HUES48 (cell line): ENCODE measurements around the gene PCDHB5.
"Not testable (repeated sequence)": the region's sequence is repeated elsewhere in the genome, so short reads cannot be mapped to it uniquely, and the experiment has no call there.

Experiments used
- H3K27ac ChIP-seq: one replicate; pipeline ENCODE4 v1.7.0; 2013; ENCODE audit warnings: low read depth, low read length, inconsistent platforms
- H3K27me3 ChIP-seq: 2 replicates; pipeline ENCODE4 v1.6.1; 2013; ENCODE audit warnings: mild to moderate bottlenecking, low read length; ENCODE audit not compliant: control insufficient read depth, insufficient read depth
- H3K36me3 ChIP-seq: 2 replicates; pipeline ENCODE4 v1.6.1; 2013; ENCODE audit warnings: low read length; ENCODE audit not compliant: control insufficient read depth, insufficient read depth
- H3K4me1 ChIP-seq: 2 replicates; pipeline ENCODE4 v1.6.1; 2013; ENCODE audit warnings: mild to moderate bottlenecking, low read length; ENCODE audit not compliant: control insufficient read depth, insufficient read depth
- H3K4me3 ChIP-seq: 2 replicates; pipeline ENCODE4 v1.5.1; 2013; ENCODE audit warnings: mild to moderate bottlenecking, low read depth, low read length
- H3K9ac ChIP-seq: 2 replicates; pipeline ENCODE4 v1.6.1; 2013; ENCODE audit warnings: mild to moderate bottlenecking, low read depth, low read length, moderate library complexity
- H3K9me3 ChIP-seq: 2 replicates; pipeline ENCODE4 v1.6.1; 2013; ENCODE audit warnings: low read length; ENCODE audit not compliant: control insufficient read depth, insufficient read depth

PCDHB5 gene

DNA sequence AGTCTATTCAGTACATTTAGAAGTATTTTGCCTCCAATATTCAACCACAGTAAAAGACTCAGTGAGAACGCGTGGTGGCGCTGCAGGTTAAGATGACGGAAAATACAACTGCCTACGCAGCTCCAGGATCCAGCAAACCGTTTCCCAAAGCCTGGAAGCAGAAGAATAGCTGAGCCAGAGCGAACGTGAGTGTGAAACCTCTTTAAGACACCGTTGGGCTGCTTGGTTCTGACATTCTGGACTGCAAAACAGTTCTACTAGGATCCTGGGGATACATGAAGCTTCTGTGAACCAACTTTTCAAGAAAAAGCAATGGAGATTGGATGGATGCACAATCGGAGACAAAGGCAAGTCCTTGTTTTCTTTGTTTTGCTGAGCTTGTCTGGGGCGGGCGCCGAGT, 47.2 kb downstream of the PCDHB5 start, which contains the start of gene PCDHB16:
Gene PCDHB16, plus strand, starts transcription at position 140 of the 400 bp plus-strand sequence. Its CDS starts 173 bp downstream, at position 313.
- Histone ChIP-seq H3K36me3 (no peaks in the 10 kb centered on the region), H3K9ac (no peak within 1 kb of the TSS), H3K4me3 (peak within 1 kb of the TSS; percentile 42; the same call in 1 of the 2 replicates), H3K9me3 (peaks cover 11% of the 10 kb centered on the region; the same call in 1 of the 2 replicates), H3K4me1 (0 out of 2 replicates have a peak, but pooled peaks cover 2% of the 10 kb centered on the region), H3K27me3 (no peaks in the 10 kb centered on the region), H3K27ac (no peak within 1 kb of the TSS)

DNA sequence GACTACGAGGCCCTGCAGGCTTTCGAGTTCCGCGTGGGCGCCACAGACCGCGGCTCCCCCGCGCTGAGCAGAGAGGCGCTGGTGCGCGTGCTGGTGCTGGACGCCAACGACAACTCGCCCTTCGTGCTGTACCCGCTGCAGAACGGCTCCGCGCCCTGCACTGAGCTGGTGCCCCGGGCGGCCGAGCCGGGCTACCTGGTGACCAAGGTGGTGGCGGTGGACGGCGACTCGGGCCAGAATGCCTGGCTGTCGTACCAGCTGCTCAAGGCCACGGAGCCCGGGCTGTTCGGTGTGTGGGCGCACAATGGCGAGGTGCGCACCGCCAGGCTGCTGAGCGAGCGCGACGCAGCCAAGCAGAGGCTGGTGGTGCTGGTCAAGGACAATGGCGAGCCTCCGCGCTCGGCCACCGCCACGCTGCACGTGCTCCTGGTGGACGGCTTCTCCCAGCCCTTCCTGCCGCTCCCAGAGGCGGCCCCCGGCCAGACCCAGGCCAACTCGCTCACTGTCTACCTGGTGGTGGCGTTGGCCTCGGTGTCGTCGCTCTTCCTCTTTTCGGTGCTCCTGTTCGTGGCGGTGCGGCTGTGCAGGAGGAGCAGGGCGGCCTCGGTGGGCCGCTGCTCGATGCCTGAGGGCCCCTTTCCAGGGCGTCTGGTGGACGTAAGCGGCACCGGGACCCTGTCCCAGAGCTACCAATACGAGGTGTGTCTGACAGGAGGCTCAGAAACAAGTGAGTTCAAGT, 49.3 kb downstream of the PCDHB5 start:
- H3K9ac ChIP-seq, H3K27me3 ChIP-seq, H3K4me3 ChIP-seq, H3K27ac ChIP-seq, H3K9me3 ChIP-seq, H3K4me1 ChIP-seq, H3K36me3 ChIP-seq: not testable (repeated sequence)

DNA sequence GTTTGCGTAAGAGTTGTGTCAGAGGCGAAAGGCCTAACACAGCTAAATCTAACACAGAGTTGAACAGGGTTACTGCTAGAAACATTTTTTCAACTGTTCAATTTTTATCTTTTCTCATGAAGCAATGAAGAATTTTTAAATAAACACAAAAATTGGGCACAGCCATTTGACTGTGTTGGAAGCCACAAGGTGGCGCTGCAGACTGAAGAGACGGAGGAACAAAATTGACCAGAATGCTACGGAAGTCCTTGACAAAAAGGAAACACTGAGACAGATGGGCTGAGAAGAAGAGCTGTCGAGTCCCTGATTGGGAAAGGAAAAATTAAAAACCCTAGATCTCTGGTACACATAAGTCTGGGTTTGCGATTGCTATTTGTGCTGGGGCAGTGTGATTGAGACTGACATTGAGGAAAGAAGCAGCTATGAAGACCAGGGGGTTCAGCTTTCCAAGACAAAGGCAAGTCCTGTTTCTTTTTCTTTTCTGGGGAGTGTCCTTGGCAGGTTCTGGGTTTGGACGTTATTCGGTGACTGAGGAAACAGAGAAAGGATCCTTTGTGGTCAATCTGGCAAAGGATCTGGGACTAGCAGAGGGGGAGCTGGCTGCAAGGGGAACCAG, 52.0 kb downstream of the PCDHB5 start, which contains the start of gene PCDHB9:
Gene PCDHB9, plus strand, starts transcription at position 265 of the 616 bp plus-strand sequence. Its CDS starts 158 bp downstream, at position 423.
- Histone ChIP-seq H3K9ac (no peak within 1 kb of the TSS), H3K36me3 (no peaks in the 10 kb centered on the region), H3K4me1 (0 out of 2 replicates have a peak, but pooled peaks cover 2% of the 10 kb centered on the region), H3K27me3 (no peaks in the 10 kb centered on the region), H3K27ac (no peak within 1 kb of the TSS), H3K9me3 (peaks cover 3% of the 10 kb centered on the region; the same call in 1 of the 2 replicates), H3K4me3 (peak within 1 kb of the TSS; percentile 41)
